ENCODE measurements around the gene AATK. TPM values are rescaled to one million over a fixed set of nuclear protein-coding genes. Genes with fewer than 3 reads are reported as not detected.
"Not testable (repeated sequence)": the region's sequence is repeated elsewhere in the genome, so short reads cannot be mapped to it uniquely, and the experiment has no call there.

Gene AATK
- total RNA-seq, 1 donor from 2014 or later, result 0.89 TPM

- Mint-ChIP-seq H3K9me3 (no peaks in the 10 kb centered on the region), H3K4me1 (ENCODE audit: low read depth) (no peaks in the 10 kb centered on the region), H3K27ac (no peak overlapping the region), H3K4me3 (ENCODE audit: low read depth) (no peak overlapping the region), H3K36me3 (ENCODE audit: low read depth) (no peaks in the 10 kb centered on the region), H3K27me3 (ENCODE audit: low read depth) (peaks cover 6% of the 10 kb centered on the region)
- intact Hi-C loops (cut with micrococcal nuclease), result no loop called here
- DNase-seq (ENCODE audit: low spot score), result no peak
These were observed 5.1 kb downstream of the AATK start for GRCh38 chr17:81160747-81161453.

GRCh38 chr17:81160306-81160705, 5.7 kb downstream of the AATK start:
- no peak for DNase-seq (ENCODE audit: low spot score)
- no peak overlapping the region for H3K4me3 Mint-ChIP-seq (ENCODE audit: low read depth)
- H3K9me3 Mint-ChIP-seq, result no peaks in the 10 kb centered on the region

GRCh38 chr17:81159611-81160265, 6.3 kb downstream of the AATK start:
- no peak for DNase-seq (ENCODE audit: low spot score)
- Mint-ChIP-seq H3K27ac (no peak overlapping the region), H3K4me1 (ENCODE audit: low read depth) (no peaks in the 10 kb centered on the region), H3K27me3 (ENCODE audit: low read depth) (peaks cover 5% of the 10 kb centered on the region), H3K9me3 (no peaks in the 10 kb centered on the region), H3K36me3 (ENCODE audit: low read depth) (no peaks in the 10 kb centered on the region), H3K4me3 (ENCODE audit: low read depth) (no peak overlapping the region)
- intact Hi-C loops (cut with micrococcal nuclease), result no loop called here

More at GRCh38 chr17:81160306-81160705, 5.7 kb downstream of the AATK start:
- intact Hi-C loops (cut with micrococcal nuclease), result no loop called here
- no peaks in the 10 kb centered on the region for H3K4me1 Mint-ChIP-seq (ENCODE audit: low read depth)
- peaks cover 6% of the 10 kb centered on the region for H3K27me3 Mint-ChIP-seq (ENCODE audit: low read depth)
- no peak overlapping the region for H3K27ac Mint-ChIP-seq
- no peaks in the 10 kb centered on the region for H3K36me3 Mint-ChIP-seq (ENCODE audit: low read depth)

- intact Hi-C loops (cut with micrococcal nuclease), result no loop called here
- Mint-ChIP-seq H3K27ac (no peak overlapping the region), H3K36me3 (ENCODE audit: low read depth) (no peaks in the 10 kb centered on the region), H3K4me3 (ENCODE audit: low read depth) (no peak overlapping the region), H3K4me1 (ENCODE audit: low read depth) (no peaks in the 10 kb centered on the region), H3K27me3 (ENCODE audit: low read depth) (no peaks in the 10 kb centered on the region), H3K9me3 (no peaks in the 10 kb centered on the region)
- no peak for DNase-seq (ENCODE audit: low spot score)
These were observed 7.1 kb downstream of the AATK start for GRCh38 chr17:81158688-81159590.

GRCh38 chr17:81157848-81158687, 8.0 kb downstream of the AATK start:
- Mint-ChIP-seq H3K36me3 (ENCODE audit: low read depth) (no peaks in the 10 kb centered on the region), H3K27me3 (ENCODE audit: low read depth) (no peaks in the 10 kb centered on the region), H3K27ac (no peak overlapping the region), H3K4me1 (ENCODE audit: low read depth) (no peaks in the 10 kb centered on the region), H3K9me3 (no peaks in the 10 kb centered on the region), H3K4me3 (ENCODE audit: low read depth) (no peak overlapping the region)
- intact Hi-C loops (cut with micrococcal nuclease), result no loop called here
- no peak for DNase-seq (ENCODE audit: low spot score)

GRCh38 chr17:81156866-81157805, 8.9 kb downstream of the AATK start:
- Mint-ChIP-seq H3K27ac (no peak overlapping the region), H3K9me3 (no peaks in the 10 kb centered on the region), H3K27me3 (ENCODE audit: low read depth) (no peaks in the 10 kb centered on the region), H3K36me3 (ENCODE audit: low read depth) (no peaks in the 10 kb centered on the region), H3K4me1 (ENCODE audit: low read depth) (no peaks in the 10 kb centered on the region), H3K4me3 (ENCODE audit: low read depth) (no peak overlapping the region)
- intact Hi-C loops (cut with micrococcal nuclease), result no loop called here
- no peak for DNase-seq (ENCODE audit: low spot score)

GRCh38 chr17:81154961-81155360, 11.1 kb downstream of the AATK start:
- no peaks in the 10 kb centered on the region for H3K4me1 Mint-ChIP-seq (ENCODE audit: low read depth)
- intact Hi-C loops (cut with micrococcal nuclease), result no loop called here

GRCh38 chr17:81154016-81154415, 12.0 kb downstream of the AATK start:
- H3K27ac Mint-ChIP-seq; H3K27me3 Mint-ChIP-seq (ENCODE audit: low read depth); DNase-seq (ENCODE audit: low spot score); intact Hi-C loops (cut with micrococcal nuclease); H3K36me3 Mint-ChIP-seq (ENCODE audit: low read depth); H3K4me1 Mint-ChIP-seq (ENCODE audit: low read depth); H3K9me3 Mint-ChIP-seq; H3K4me3 Mint-ChIP-seq (ENCODE audit: low read depth): not testable (repeated sequence)

More at GRCh38 chr17:81154961-81155360, 11.1 kb downstream of the AATK start:
- Mint-ChIP-seq H3K27me3 (ENCODE audit: low read depth) (no peaks in the 10 kb centered on the region), H3K9me3 (no peaks in the 10 kb centered on the region), H3K27ac (no peak overlapping the region), H3K36me3 (ENCODE audit: low read depth) (no peaks in the 10 kb centered on the region), H3K4me3 (ENCODE audit: low read depth) (no peak overlapping the region)
- no peak for DNase-seq (ENCODE audit: low spot score)

GRCh38 chr17:81153340-81153803, 12.6 kb downstream of the AATK start:
- Mint-ChIP-seq H3K9me3 (no peaks in the 10 kb centered on the region), H3K27ac (no peak overlapping the region), H3K4me1 (ENCODE audit: low read depth) (no peaks in the 10 kb centered on the region), H3K36me3 (ENCODE audit: low read depth) (no peaks in the 10 kb centered on the region), H3K4me3 (ENCODE audit: low read depth) (no peak overlapping the region), H3K27me3 (ENCODE audit: low read depth) (no peaks in the 10 kb centered on the region)
- no peak for DNase-seq (ENCODE audit: low spot score)
- intact Hi-C loops (cut with micrococcal nuclease), result no loop called here

- Mint-ChIP-seq H3K4me3 (ENCODE audit: low read depth) (no peak overlapping the region), H3K27me3 (ENCODE audit: low read depth) (no peaks in the 10 kb centered on the region), H3K4me1 (ENCODE audit: low read depth) (no peaks in the 10 kb centered on the region), H3K27ac (no peak overlapping the region), H3K36me3 (ENCODE audit: low read depth) (no peaks in the 10 kb centered on the region), H3K9me3 (no peaks in the 10 kb centered on the region)
- intact Hi-C loops (cut with micrococcal nuclease), result no loop called here
- DNase-seq (ENCODE audit: low spot score), result no peak
These were observed 13.7 kb downstream of the AATK start for GRCh38 chr17:81152288-81152828.

- Mint-ChIP-seq H3K4me3 (ENCODE audit: low read depth) (no peak overlapping the region), H3K36me3 (ENCODE audit: low read depth) (no peaks in the 10 kb centered on the region), H3K9me3 (no peaks in the 10 kb centered on the region), H3K27ac (no peak overlapping the region), H3K4me1 (ENCODE audit: low read depth) (no peaks in the 10 kb centered on the region), H3K27me3 (ENCODE audit: low read depth) (no peaks in the 10 kb centered on the region)
- intact Hi-C loops (cut with micrococcal nuclease), result no loop called here
- no peak for DNase-seq (ENCODE audit: low spot score)
These were observed 14.7 kb downstream of the AATK start for GRCh38 chr17:81151278-81151677.

Measured in activated T-helper 2 cell treated with anti-CD3 and anti-CD28 coated beads, Interferon-gamma antibody, Interleukin-2, Interleukin-4, amounts not matched to agents 10 μg/mL and 5 μg/mL and 100 μg/mL, durations not matched to agents 14 hours and 24 hours and 36 hours (primary cell).